GM18861 (cell line): ENCODE data around the gene EDNRB.
"Not testable (repeated sequence)": the region's sequence is repeated elsewhere in the genome, so short reads cannot be mapped to it uniquely, and the experiment has no call there.

Experiments used
- ATAC-seq: cut with Tn5 transposase; IDR thresholded peaks from one replicate; pipeline ENCODE4 v1.9.1; 2021; ENCODE audit not compliant: unreplicated experiment

The EDNRB gene

GRCh38 chr13:77848050-77848449 lies 70.6 kb downstream of the EDNRB start:
- not testable (repeated sequence) for ATAC-seq

DNA sequence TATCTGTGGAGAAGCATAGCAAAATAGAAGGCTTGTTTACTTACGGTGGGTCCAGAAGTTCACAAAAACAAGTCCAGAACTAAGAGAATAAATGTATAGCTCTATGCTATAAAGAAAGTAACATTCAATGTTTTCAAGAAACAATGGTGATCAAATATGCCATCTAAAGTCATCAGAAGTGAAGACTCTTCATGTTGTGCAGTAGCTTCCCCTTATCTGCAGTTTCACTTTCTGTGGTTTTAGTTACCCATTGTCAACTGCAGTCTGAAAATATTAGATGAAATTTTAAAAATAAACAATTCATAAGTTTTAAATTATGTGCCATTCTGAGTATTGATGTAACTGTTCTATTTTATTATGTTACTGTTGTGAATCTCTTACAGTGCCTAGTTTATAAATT lies 72.5 kb downstream of the EDNRB start:
- peak; percentile 97 for ATAC-seq
